HepG2 (cell line): ENCODE results near the gene TNFRSF6B. TPM values are rescaled to one million over a fixed set of nuclear protein-coding genes. Genes with fewer than 3 reads are reported as not detected.

Experiments
- AGO1 ChIP-seq: fragments of 200-400 bp; formaldehyde crosslinking; IDR thresholded peaks from 2 replicates; pipeline ENCODE4 v1.6.1; 2017; ENCODE audit warnings: mild to moderate bottlenecking, low read depth, low read length, moderate library complexity; ENCODE audit not compliant: poor library complexity, severe bottlenecking
- ARNTL ChIP-seq: sonication (generic); formaldehyde crosslinking; IDR thresholded peaks from 2 replicates; pipeline ENCODE4 v1.4.0; 2020; ENCODE audit warnings: mild to moderate bottlenecking, missing genetic modification reagents
- ATF5 ChIP-seq: sonication (generic); formaldehyde crosslinking; IDR thresholded peaks from 2 replicates; pipeline ENCODE4 v1.4.0; 2020; ENCODE audit warnings: mild to moderate bottlenecking, low read depth, missing genetic modification reagents
- HMGXB3 ChIP-seq: sonication (generic); formaldehyde crosslinking; IDR thresholded peaks from 2 replicates; pipeline ENCODE4 v1.4.0; 2020; ENCODE audit warnings: missing genetic modification reagents, borderline replicate concordance
- KAT2B ChIP-seq: fragments of 150-350 bp; IDR thresholded peaks from 2 replicates; pipeline ENCODE4 v1.6.1; 2014; ENCODE audit warnings: low read depth, low read length, borderline replicate concordance
- KAT7 ChIP-seq: IDR thresholded peaks from 2 replicates; pipeline ENCODE4 v1.6.1; 2018; ENCODE audit warnings: borderline replicate concordance, missing compliant biosample characterization
- MED13 ChIP-seq: sonication (generic); formaldehyde crosslinking; IDR thresholded peaks from 2 replicates; pipeline ENCODE4 v1.5.0; 2020; ENCODE audit warnings: missing genetic modification reagents
- NKX3-1 ChIP-seq: sonication (generic); formaldehyde crosslinking; IDR thresholded peaks from 2 replicates; pipeline ENCODE4 v1.5.0; 2020; ENCODE audit warnings: missing genetic modification reagents
- ONECUT2 ChIP-seq: sonication (generic); formaldehyde crosslinking; IDR thresholded peaks from 2 replicates; pipeline ENCODE4 v1.4.0; 2020; ENCODE audit warnings: missing genetic modification reagents
- PCBP1 ChIP-seq: fragments of 200-400 bp; formaldehyde crosslinking; IDR thresholded peaks from 2 replicates; pipeline ENCODE4 v1.6.1; 2017; ENCODE audit warnings: mild to moderate bottlenecking, low read depth, low read length, borderline replicate concordance
- POGZ ChIP-seq: sonication (generic); formaldehyde crosslinking; IDR thresholded peaks from 2 replicates; pipeline ENCODE4 v1.4.0; 2020; ENCODE audit warnings: mild to moderate bottlenecking, missing genetic modification reagents
- PRMT3 ChIP-seq: sonication (generic); formaldehyde crosslinking; IDR thresholded peaks from 2 replicates; pipeline ENCODE4 v1.8.1; 2022; ENCODE audit warnings: low read depth, mild to moderate bottlenecking, moderate library complexity, missing genetic modification reagents, borderline replicate concordance
- RFX5 ChIP-seq: IDR thresholded peaks from 2 replicates; pipeline ENCODE4 v1.6.1; 2011; ENCODE audit warnings: low read depth, low read length, improper control_type of control experiment
- SMARCC2 ChIP-seq: fragments of 450-650 bp; IDR thresholded peaks from 2 replicates; pipeline ENCODE4 v1.6.1; 2017; ENCODE audit warnings: antibody characterized with exemption, mild to moderate bottlenecking
- TOE1 ChIP-seq: sonication (generic); formaldehyde crosslinking; IDR thresholded peaks from 2 replicates; pipeline ENCODE4 v1.4.0; 2020; ENCODE audit warnings: mild to moderate bottlenecking, missing genetic modification reagents
- ZBTB46 ChIP-seq: sonication (generic); formaldehyde crosslinking; IDR thresholded peaks from 2 replicates; pipeline ENCODE4 v1.4.0; 2020; ENCODE audit warnings: mild to moderate bottlenecking, missing genetic modification reagents, borderline replicate concordance
- ZNF136 ChIP-seq: sonication (generic); formaldehyde crosslinking; IDR thresholded peaks from 2 replicates; pipeline ENCODE4 v1.8.1; 2022; ENCODE audit warnings: low read depth, mild to moderate bottlenecking, moderate library complexity, missing genetic modification reagents
- ZNF282 ChIP-seq: fragments of 450-650 bp; IDR thresholded peaks from 2 replicates; pipeline ENCODE4 v1.6.1; 2018; ENCODE audit not compliant: partially characterized antibody
- ZNF770 ChIP-seq: sonication (generic); formaldehyde crosslinking; IDR thresholded peaks from 2 replicates; pipeline ENCODE4 v1.5.0; 2020; ENCODE audit warnings: mild to moderate bottlenecking, missing genetic modification reagents
- polyA plus RNA-seq, 8 experiments: library from polyadenylated mRNA; depleted of rRNA in 3 of 8; stranded (reverse) in 7 of 8; unstranded in 1 of 8; fragments of >200 nt; fragmentation: Illumina TruSeq in 4 of 8; extraction: Trizol in 4 of 8; gene quantifications; 2 replicates each; pipeline versions ENCODE4 v1.2.1 to v1.2.3, GENCODE V29; 2011 to 2016; ENCODE audit warnings: low read depth in 4 of 8, missing spikeins in 1 of 8, mixed read lengths in 1 of 8; ENCODE audit not compliant: insufficient read depth in 1 of 8
- total RNA-seq, 5 experiments: library from RNA; depleted of rRNA; stranded (reverse); fragments of >200 nt; fragmentation: Illumina TruSeq; extraction: Trizol; gene quantifications; 2 replicates each; pipeline ENCODE4 v1.2.3, GENCODE V29; 2016; ENCODE audit warnings: low read depth in 1 of 5

TNFRSF6B gene
- total and polyA plus RNA-seq, 2 of the 13 experiments (the other 11 are each of a cell fraction or from before 2014, with no cell fraction given), result 0.24 TPM; not detected in 1

- TF ChIP-seq HMGXB3 (CRISPR knock-in tag) (no peak), NKX3-1 (CRISPR knock-in tag) (no peak), KAT2B (no peak), TOE1 (CRISPR knock-in tag) (no peak), POGZ (no peak), ZNF136 (CRISPR knock-in tag) (peak; percentile 93; the same call in 1 of the 2 replicates), PCBP1 (0 out of 2 replicates have a peak, but pooled peaks have one; percentile 23), ZNF770 (CRISPR knock-in tag) (no peak), ARNTL (no peak; the same call in 1 of the 2 replicates), MED13 (no peak), KAT7 (CRISPR knock-in tag) (no peak; the same call in 1 of the 2 replicates), PRMT3 (CRISPR knock-in tag) (no peak), SMARCC2 (no peak), ZBTB46 (CRISPR knock-in tag) (no peak), ZNF282 (no peak), RFX5 (no peak), ATF5 (CRISPR knock-in tag) (no peak), ONECUT2 (CRISPR knock-in tag) (no peak), AGO1 (peak; percentile 97)
These were observed 40.6 kb downstream of the TNFRSF6B start (continued) for GRCh38 chr20:63736893-63737694.
